HepG2 (cell line): Measurements from ENCODE around the gene PARP2. TPM values are rescaled to one million over a fixed set of nuclear protein-coding genes. Genes with fewer than 3 reads are reported as not detected.

Source experiments
- AKNA ChIP-seq: sonication (generic); formaldehyde crosslinking; IDR thresholded peaks from 2 replicates; pipeline ENCODE4 v1.4.0; 2020; ENCODE audit warnings: missing genetic modification reagents, borderline replicate concordance
- ASH2L ChIP-seq: fragments of 300-600, 200-600 bp; sonication (generic); IDR thresholded peaks from 2 replicates; pipeline ENCODE4 v1.7.0; 2017; ENCODE audit warnings: low read depth, mild to moderate bottlenecking, moderate library complexity, mixed read lengths, low read length; ENCODE audit not compliant: insufficient read length
- MTF2 ChIP-seq: sonication (generic); formaldehyde crosslinking; IDR thresholded peaks from 2 replicates; pipeline ENCODE4 v1.5.0; 2020; ENCODE audit warnings: missing genetic modification reagents, borderline replicate concordance
- SMARCC2 ChIP-seq: fragments of 450-650 bp; IDR thresholded peaks from 2 replicates; pipeline ENCODE4 v1.6.1; 2017; ENCODE audit warnings: antibody characterized with exemption, mild to moderate bottlenecking
- ZBTB1 ChIP-seq: sonication (generic); formaldehyde crosslinking; IDR thresholded peaks from 2 replicates; pipeline ENCODE4 v1.4.0; 2020; ENCODE audit warnings: missing genetic modification reagents, borderline replicate concordance
- ZNF362 ChIP-seq: sonication (generic); formaldehyde crosslinking; IDR thresholded peaks from 2 replicates; pipeline ENCODE4 v1.4.0; 2020; ENCODE audit warnings: missing genetic modification reagents, mild to moderate bottlenecking, borderline replicate concordance
- ZNF740 ChIP-seq: sonication (generic); formaldehyde crosslinking; IDR thresholded peaks from 2 replicates; pipeline ENCODE4 v1.4.0; 2020; ENCODE audit warnings: missing genetic modification reagents
- ZNF746 ChIP-seq: sonication (generic); formaldehyde crosslinking; IDR thresholded peaks from 2 replicates; pipeline ENCODE4 v1.8.0; 2022; ENCODE audit warnings: mild to moderate bottlenecking, missing genetic modification reagents
- ZNF883 ChIP-seq: sonication (generic); formaldehyde crosslinking; IDR thresholded peaks from 2 replicates; pipeline ENCODE4 v1.5.1; 2020; ENCODE audit warnings: mild to moderate bottlenecking, missing genetic modification reagents; ENCODE audit errors: not compliant biosample characterization
- polyA plus RNA-seq, 8 experiments: library from polyadenylated mRNA; depleted of rRNA in 3 of 8; stranded (reverse) in 7 of 8; unstranded in 1 of 8; fragments of >200 nt; fragmentation: Illumina TruSeq in 4 of 8; extraction: Trizol in 4 of 8; gene quantifications; 2 replicates each; pipeline versions ENCODE4 v1.2.1 to v1.2.3, GENCODE V29; 2011 to 2016; ENCODE audit warnings: low read depth in 4 of 8, missing spikeins in 1 of 8, mixed read lengths in 1 of 8; ENCODE audit not compliant: insufficient read depth in 1 of 8
- total RNA-seq, 5 experiments: library from RNA; depleted of rRNA; stranded (reverse); fragments of >200 nt; fragmentation: Illumina TruSeq; extraction: Trizol; gene quantifications; 2 replicates each; pipeline ENCODE4 v1.2.3, GENCODE V29; 2016; ENCODE audit warnings: low read depth in 1 of 5
- TF ChIP-seq, protein P1 (sequence below): sonication (generic); formaldehyde crosslinking; conservative IDR thresholded peaks from 2 replicates; pipeline ENCODE4 v1.8.0; 2022; ENCODE audit warnings: missing genetic modification reagents
- TF ChIP-seq, protein P2 (sequence below): IDR thresholded peaks from 2 replicates; pipeline ENCODE4 v1.6.1; 2016; ENCODE audit warnings: low read depth, missing genetic modification reagents, missing compliant biosample characterization

The PARP2 gene
- total and polyA plus RNA-seq, 2 of the 13 experiments (the other 11 are each of a cell fraction or from before 2014, with no cell fraction given) = 37.3 to 38.4 TPM

DNA sequence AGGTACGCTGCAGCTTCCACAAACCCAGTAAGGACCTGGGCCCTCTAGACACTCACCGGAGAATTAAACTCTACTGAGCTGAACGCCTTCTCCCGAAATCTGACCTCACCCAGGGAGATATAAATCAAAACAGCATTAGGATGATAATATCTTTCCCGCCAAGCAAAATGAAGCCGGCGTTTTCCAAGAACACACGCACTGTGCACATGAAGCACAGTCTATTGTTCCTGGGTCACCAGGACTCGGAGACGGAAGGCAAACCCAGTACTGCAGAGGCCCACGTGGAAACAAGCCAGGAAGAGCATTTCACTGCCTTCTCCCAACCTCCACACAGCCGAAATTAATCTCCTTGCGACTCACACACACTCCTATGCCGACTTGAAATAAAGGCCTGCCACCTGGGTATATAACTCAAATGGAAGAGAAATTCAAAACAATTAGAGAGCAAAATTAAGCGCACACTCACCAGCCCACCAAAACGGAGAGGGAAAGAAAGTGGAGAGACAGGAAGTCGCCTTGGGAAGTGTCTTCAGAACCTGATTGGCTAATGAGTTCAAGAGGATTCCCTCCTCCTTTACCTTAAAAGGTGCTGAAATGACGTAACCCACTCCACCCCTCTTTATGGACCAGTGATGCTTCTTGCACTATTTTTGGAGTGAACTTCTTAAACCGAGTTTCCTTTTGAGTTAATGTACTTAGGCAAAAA is 10.5 kb upstream of the PARP2 start, which contains the start of gene CCNB1IP1 (continued):
- peak; percentile 92 for TF ChIP-seq ASH2L
- TF ChIP-seq, protein P1, sequence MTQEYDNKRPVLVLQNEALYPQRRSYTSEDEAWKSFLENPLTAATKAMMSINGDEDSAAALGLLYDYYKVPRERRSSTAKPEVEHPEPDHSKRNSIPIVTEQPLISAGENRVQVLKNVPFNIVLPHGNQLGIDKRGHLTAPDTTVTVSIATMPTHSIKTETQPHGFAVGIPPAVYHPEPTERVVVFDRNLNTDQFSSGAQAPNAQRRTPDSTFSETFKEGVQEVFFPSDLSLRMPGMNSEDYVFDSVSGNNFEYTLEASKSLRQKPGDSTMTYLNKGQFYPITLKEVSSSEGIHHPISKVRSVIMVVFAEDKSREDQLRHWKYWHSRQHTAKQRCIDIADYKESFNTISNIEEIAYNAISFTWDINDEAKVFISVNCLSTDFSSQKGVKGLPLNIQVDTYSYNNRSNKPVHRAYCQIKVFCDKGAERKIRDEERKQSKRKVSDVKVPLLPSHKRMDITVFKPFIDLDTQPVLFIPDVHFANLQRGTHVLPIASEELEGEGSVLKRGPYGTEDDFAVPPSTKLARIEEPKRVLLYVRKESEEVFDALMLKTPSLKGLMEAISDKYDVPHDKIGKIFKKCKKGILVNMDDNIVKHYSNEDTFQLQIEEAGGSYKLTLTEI (CRISPR knock-in tag) = no peak
- no peak for TF ChIP-seq ZNF746
- no peak for TF ChIP-seq SMARCC2
- TF ChIP-seq ZNF362 (CRISPR knock-in tag) = no peak
- TF ChIP-seq ZNF740 (CRISPR knock-in tag) = no peak
- TF ChIP-seq, protein P2, sequence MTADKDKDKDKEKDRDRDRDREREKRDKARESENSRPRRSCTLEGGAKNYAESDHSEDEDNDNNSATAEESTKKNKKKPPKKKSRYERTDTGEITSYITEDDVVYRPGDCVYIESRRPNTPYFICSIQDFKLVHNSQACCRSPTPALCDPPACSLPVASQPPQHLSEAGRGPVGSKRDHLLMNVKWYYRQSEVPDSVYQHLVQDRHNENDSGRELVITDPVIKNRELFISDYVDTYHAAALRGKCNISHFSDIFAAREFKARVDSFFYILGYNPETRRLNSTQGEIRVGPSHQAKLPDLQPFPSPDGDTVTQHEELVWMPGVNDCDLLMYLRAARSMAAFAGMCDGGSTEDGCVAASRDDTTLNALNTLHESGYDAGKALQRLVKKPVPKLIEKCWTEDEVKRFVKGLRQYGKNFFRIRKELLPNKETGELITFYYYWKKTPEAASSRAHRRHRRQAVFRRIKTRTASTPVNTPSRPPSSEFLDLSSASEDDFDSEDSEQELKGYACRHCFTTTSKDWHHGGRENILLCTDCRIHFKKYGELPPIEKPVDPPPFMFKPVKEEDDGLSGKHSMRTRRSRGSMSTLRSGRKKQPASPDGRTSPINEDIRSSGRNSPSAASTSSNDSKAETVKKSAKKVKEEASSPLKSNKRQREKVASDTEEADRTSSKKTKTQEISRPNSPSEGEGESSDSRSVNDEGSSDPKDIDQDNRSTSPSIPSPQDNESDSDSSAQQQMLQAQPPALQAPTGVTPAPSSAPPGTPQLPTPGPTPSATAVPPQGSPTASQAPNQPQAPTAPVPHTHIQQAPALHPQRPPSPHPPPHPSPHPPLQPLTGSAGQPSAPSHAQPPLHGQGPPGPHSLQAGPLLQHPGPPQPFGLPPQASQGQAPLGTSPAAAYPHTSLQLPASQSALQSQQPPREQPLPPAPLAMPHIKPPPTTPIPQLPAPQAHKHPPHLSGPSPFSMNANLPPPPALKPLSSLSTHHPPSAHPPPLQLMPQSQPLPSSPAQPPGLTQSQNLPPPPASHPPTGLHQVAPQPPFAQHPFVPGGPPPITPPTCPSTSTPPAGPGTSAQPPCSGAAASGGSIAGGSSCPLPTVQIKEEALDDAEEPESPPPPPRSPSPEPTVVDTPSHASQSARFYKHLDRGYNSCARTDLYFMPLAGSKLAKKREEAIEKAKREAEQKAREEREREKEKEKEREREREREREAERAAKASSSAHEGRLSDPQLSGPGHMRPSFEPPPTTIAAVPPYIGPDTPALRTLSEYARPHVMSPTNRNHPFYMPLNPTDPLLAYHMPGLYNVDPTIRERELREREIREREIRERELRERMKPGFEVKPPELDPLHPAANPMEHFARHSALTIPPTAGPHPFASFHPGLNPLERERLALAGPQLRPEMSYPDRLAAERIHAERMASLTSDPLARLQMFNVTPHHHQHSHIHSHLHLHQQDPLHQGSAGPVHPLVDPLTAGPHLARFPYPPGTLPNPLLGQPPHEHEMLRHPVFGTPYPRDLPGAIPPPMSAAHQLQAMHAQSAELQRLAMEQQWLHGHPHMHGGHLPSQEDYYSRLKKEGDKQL (CRISPR knock-in tag) = 0 out of 2 replicates have a peak, but pooled peaks have one; percentile 6
- no peak for TF ChIP-seq ZBTB1
- no peak for TF ChIP-seq AKNA (CRISPR knock-in tag)
- no peak for TF ChIP-seq ZNF883 (CRISPR knock-in tag)
- TF ChIP-seq MTF2 (CRISPR knock-in tag) = no peak
